Measurements from ENCODE around the gene ARL2BP.

Gene ARL2BP

DNA sequence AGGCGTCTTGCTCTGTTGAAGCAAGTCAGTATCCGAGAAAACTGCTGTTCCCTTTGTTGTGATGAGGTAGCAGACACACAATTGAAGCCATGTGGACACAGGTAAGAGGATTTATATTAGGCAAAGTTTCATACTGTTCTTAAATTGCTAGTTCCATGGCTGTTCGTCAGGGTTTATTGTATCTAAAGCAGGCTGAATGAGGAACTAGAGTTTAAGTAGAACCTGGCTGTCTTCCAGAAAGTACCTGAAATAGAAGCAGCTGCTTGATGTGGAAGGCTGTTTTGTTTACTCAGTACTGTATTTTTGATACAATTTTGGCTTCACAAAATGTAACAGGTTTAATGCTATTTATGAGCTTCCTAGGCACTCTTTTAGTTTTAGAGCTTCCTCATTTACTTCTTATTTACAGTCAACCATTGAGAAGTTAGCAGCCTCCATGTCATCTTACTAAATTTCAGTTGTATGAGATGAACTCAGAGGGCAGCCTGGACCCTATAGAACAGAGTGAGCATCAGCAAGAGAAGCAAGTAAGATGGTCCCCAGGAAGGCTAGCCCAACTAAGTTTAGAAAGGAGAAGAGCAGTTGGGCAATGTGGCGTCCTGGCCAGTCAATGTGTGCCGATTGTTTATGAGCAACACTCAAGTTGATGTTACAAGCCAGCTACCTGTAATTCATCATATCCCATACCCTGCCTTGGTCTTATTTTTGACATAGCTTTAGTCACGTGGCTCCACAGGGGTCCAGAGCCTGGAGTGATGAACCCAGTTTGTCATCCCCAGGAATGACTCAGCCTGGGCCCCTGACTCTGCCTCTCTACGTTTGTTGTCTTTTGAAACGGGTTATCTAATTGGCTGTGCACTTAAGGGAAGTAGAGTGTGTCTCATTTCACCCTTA lies 9.7 kb upstream of the ARL2BP start:
- DNase-seq = peak; percentile 47

DNA sequence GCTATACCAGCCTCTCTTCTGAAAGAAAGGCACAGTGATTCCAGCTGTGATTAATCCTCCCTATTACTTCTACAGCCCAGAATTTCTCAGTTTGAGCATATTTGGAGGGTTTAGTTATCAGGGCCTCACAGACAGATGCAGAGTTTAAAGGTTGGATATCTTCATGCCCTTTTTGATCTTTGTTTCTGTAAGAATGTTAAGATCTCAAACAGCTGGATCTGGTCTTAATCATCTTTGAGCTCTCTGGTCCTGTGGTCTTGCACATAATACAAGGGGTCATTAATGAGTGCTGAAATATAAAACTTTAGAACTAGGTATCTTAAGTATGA lies 9.1 kb upstream of the ARL2BP start:
- no peak for DNase-seq

DNA sequence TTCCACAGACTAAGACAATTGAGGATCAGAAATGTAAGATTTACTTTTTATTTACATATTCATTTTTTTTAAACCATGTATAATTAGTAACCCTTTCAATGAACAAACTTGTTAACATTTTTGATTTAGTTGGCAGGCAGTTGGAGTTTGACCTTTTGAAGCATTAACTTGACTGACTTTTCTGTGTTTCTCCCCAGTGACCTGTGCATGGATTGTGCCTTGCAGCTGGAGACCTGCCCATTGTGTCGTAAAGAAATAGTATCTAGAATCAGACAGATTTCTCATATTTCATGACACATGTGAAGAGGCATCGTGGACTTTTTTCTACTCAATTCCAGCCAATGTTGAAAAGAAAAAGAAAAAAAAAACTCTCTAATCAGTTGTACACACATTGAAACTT lies 6.4 kb upstream of the ARL2BP start:
- no peak for DNase-seq

DNA sequence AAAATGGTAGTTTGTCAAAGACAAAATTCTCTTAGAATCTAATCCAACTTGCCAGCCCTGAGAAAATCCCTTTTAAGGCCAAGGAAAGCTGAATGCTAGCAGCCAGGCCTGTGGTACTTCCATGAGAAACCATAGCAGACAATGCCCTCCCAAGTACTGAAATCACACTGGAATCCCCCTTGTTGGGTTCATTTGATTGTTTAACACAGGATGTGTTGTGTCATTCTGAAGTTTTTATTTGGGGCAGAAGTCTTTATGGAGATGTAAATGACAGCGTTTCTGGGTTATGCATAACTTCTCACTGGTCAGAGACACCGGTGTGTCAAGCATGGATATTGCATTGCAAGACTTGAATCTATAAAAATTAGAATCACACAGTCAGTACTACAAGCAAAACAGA lies 6.0 kb upstream of the ARL2BP start:
- DNase-seq = no peak

DNA sequence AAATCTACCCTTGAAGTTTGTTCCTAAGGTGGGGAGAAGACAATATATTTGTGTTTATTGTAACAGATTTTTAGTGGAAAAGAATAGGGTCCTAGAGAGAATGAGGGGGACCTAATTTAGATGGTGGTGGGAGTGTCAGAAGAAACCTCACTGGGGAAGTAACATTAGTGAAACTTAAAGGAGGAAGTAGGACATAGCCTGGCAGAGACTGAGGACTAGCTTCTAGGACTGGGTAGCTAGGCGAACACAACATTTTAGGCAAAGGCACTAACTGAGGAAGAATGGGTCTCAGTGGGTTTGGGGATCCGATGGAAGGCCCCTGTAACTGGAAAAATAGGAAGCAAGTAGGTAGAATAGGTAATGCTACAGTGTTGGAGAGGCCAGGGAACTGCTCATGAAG lies 4.2 kb upstream of the ARL2BP start:
- DNase-seq = peak; percentile 34

DNA sequence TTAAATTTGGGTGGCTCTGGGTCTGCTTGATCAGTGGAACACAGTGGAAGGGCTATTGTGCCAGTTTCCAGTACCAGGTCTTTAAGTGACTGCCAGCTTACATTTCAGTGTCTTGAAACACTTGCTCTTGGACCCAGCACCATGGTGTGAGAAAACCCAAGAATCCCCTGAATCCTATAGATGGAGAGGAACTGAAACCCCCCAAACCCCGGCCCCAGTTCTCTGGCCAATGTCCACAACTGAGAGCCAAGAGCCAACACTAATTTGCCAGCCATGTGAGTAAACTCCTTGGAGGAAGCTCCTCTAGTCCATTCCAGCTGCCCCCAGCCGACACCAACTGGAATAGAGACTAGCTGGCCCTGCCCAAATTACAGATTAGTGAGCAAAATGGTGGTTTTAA lies 2.4 kb upstream of the ARL2BP start:
- no peak for DNase-seq

DNA sequence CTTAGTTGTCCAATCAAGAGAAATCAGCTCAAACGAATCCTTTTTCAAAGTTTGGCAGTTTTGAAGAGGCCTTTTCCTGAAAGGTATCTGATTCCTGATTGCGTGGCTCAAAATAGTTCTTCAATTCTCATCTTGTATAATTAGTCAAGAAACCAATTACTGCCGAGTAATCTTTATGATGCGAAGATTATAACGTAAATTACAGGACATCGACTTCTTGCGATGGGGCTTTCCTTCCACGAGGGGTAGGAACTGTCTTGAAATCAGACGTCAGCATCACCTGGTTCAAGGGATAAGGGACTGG lies 644 bp upstream of the ARL2BP start:
- no peak for DNase-seq

DNA sequence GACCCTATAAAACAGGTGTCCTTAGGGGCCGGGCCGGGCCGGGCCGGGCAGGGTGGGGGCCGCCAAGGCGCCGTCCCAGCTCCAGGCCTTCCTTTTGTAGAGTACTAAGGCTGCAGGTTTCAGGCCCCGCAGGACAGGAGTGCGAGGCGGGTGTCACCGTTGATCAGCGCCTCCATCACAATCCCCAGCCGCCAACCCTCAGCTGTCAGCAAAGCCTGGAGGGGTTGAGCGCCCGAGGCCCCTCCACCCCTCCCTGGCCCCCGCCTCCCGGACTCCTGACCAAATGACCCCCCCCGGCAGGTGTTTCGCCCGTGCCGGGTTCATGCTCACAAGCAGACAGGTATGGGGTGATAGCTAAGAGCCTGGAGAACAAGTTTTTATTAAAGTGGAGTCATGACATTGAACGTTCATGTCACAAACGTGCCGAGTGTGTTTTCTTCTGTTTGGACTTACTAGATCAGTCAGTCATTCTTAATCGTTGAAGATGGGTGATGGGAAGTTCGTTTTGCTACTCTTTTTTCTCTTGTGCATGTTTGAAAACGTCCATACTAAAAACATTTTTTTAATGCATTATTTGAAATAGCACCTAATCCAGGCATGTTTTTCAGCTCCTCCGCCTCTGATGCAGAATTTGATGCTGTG lies 534 bp downstream of the ARL2BP start:
- peak; percentile 35 for DNase-seq

DNA sequence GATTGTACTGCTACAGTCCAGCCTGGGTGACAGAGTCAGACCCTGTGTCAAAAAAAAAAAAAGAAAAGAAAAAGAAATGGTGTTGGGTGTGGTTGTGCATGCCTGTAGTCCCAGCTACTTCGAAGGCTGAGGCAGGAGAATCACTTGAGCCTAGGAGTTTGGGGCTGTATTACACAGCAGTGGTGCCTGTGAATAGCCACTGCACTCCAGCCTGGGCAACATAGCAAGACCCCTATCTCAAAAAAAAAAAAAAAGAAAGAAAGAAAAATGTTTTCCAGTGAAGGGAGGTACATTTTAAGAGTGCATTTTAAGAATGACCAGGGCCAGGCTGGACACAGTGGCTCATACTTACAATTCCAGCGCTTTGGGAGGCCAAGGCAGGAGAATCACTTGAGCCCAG lies 6.3 kb downstream of the ARL2BP start:
- no peak for DNase-seq

DNA sequence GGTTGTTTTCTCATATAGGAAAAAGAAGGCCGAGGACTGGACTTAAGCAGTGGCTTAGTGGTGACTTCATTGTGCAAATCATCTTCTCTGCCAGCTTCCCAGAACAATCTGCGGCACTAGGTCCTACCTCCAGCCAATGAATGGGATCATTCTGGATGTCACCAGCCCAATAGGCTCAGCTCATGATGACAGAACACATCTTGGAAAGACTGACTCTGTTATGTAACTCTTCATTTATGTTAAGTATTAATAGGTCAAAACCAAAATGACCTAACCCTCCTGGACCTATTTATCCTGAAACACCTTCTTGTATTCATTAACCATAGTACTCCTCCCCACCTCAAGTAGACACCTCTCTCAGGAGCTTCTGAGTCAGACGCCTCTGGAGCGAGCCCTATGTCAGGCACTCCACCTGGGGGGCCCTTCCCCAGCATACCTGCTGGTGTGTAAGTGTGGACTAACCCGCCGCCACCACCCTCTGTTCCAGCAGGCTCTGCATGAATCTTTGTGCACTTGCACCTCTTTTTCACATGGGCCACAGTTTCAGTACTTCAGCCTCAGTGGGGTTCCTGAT lies 7.2 kb downstream of the ARL2BP start:
- no peak for DNase-seq

DNA sequence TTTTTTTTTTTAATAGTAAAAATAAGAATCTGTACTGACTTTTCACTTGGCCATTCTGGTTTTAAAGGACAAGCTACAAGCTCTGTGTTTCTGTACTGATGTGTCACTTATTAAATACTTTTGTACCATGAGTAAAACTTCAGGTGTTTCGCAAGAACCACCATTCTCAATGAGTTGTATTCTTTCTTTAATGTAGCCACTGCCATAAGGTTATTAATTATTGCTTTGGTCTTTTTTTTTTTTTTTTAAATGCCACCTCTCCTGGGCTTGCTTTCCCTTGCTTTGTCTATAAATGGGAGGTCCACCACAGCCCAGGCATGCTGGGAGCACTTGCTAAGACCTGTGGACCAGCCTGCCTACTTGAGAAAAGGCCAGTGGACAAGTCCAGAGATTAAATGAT lies 8.4 kb downstream of the ARL2BP start:
- no peak for DNase-seq

DNA sequence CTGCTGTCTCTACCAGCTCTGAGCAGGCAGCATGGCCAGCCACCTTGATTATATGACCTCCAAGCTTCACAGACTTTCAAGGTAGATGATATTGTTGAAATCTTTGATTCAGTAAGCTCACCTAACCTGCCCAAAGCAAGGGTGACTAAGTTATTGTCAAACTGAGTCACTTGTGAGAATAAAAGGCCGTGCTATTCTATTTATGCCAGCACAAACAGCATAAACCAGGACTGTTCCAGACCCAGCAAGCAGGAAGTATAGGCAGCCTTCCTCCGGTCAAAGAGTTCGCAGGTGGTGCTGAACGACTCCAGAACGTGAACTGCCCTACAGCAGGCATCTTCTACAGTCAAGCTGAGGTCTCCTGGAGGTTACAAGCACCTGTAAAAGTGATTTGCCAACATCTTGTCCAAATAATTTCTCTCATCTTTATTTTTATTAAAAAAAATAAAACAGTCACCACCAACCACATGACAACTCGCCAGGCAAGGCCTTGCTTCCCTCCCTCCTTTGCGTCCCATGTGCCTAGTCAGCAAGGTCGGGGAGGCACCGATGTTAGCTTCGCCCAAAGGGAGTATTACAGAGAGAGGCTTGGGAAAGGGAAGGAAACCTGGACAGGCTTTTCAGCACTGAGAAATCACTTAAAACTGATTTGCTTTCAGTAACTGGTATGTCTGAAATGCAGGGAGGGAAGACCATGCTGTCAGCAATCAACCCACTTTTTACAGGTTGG lies 10.8 kb downstream of the ARL2BP start:
- DNase-seq = no peak

DNA sequence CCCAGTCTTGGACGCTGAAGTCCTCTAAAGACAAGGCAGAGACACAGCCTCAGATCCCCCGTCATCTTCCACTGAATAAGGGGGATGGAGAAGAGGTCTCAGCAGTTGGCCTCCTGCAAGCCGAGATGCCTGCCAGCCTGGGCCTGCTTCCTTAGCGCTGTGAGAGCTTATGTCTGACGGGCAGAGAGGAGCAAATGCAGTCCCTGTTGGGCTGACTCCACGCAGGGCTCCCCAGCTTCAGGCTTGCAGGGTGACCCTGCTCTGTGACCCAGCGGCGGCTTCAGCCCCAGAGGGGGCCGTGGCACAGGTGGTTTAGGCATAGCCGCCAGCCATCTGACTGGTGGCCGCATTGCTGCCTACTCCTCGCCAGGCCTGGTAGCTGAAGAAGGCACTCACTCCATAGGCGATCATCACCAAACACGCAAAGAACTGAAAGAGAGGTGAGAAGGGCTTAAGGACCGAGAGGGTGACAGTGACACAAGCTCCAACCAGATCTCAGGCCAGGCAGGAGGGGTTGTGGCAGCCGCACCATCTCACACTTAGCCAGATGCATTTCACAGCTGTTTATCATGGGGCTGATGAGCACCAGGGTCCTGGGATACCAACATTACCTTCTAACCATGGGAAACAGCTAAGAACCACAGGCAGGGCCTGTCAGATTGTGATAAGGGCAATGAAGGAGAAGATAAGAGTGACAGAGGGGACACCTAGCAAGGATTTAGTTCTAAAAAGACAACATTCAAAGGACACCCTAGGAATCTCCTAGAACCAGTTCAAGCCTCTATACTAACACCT lies 11.7 kb downstream of the ARL2BP start:
- peak; percentile 55 for DNase-seq

DNA sequence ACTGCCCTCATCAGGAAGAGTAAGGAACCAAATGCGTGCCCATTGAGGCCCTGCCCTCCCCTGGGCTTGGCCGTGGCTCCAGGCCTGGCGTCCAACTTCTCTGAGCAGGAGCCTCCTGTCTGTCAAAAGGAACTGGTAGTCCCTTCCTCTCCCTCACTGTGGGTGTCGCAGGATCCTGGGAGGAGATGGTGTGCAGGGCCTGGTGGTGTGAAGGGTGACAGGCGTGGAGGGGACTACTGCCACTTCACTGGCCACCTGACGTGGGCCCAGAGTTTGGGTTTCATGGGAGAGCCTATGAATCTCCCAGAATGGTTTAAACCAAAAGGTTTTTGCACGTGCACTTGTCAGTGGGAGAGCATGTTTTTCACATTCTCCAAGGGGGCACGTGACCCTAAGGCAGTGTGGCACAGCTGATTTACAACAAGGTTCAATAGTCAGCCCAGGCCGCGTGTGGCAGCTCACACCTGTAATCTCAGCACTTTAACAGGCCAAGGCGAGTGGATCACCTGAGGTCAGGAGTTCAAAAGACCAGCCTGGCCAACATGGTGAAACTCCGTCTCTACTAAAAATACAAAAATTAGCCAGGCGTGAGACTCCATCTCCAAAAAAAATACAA lies 12.5 kb downstream of the ARL2BP start:
- no peak for DNase-seq

DNA sequence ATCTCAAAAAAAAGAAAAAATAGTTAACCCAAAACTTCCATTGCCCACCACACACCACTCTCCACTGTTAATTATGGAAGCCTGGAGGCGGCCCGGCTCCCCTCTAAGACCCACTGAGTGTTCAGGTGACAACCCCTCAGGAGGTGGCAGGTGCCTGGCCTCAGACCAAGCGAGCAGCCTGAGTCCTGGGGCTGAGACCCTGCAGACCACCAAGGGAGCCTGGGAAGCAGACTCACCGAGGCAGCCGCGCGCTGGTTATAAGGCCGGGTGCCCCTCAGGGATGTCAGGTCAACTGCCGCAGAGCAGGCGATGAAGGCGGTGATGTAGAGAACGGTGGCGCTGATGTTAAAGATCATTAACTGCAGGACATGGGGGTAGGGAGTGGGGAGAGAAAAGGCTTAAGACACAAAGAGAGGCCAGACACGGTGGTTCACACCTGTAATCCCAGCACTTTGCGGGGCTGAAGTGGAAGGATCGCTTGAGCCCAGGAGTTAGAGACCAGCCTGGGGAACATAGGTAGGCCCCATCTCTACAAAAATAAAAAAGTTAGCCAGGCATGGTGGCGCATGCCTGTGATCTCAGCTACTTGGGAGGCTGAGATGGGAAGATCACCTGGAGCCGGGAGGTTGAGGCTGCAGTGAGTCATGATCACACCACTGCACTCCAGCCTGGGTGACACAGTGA lies 13.3 kb downstream of the ARL2BP start:
- DNase-seq = no peak

DNA sequence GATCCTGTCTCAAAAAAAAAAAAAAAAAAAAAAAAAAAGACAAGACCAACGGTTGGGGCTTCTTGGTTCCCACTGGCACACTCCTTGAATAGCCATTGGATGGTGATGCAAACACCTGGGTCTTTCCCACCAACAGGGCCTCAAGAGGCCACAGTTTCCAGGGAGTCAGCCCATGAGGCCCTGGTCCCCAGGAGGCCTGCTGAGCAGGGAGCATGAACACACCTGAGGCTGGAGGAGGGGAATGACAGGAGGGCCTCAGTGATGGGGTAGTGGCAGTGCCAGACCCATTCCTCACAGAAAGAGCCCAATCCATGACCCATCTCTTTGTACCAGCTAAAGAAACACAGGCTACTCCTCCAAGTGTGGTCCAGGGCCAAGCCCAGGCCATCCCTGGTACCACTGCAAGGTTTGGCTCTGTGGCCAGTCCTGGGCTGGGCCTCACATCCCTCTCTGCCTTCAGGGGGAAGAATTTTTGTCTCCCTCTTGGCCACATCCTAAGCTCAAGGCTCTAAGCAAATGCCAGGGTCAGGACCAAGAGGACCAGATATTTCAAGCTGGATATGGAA lies 13.9 kb downstream of the ARL2BP start:
- no peak for DNase-seq

DNA sequence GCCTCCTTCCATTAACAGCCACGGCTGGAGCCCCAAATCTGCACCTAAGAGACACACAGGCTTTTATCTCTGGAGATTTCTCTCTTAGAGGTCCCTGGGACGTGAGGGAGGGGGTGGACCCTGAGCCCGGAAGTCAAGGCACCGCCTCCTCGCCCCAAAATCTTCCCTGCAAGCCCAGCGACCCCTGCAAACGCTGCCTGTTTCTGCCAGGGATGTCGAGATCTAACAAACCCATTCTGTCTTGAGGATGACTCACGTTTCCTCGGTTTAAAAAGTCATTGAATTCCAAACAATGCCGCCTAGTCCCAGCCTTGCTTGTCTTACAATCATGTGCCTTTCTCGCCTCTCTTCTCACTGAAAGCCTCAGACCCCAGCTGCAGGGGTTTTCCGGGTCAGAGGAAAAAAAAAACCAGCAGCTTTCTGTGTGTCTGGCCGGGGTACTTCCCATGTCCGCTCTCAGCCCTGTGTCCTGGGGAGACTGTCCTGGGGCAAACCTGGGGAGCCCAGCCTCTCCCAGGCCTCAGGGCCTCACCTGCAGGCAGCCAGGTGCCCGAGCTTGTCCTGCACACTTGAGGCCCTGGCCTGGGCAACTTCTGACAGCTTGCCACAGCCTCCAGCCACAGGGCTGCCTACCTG lies 15.4 kb downstream of the ARL2BP start:
- DNase-seq = peak; percentile 31

DNA sequence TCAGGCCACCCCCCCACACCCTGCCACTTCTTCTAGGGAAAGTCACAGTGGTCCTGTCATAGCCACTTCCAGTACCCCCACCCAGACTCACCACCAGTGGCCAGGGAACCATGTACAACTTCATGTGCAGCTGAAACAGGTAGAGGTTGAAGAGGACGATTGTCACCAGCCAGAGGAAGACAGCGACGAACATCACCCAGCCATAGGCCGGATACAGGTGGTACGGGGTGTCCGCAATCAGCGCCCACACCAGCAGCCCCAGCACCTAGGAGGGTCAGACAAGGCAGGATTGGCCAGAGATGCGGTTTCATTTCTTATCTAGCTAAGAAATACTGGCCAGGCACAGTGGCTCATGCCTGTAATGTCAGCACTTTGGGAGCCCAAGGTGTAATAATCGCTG lies 16.7 kb downstream of the ARL2BP start:
- no peak for DNase-seq

DNA sequence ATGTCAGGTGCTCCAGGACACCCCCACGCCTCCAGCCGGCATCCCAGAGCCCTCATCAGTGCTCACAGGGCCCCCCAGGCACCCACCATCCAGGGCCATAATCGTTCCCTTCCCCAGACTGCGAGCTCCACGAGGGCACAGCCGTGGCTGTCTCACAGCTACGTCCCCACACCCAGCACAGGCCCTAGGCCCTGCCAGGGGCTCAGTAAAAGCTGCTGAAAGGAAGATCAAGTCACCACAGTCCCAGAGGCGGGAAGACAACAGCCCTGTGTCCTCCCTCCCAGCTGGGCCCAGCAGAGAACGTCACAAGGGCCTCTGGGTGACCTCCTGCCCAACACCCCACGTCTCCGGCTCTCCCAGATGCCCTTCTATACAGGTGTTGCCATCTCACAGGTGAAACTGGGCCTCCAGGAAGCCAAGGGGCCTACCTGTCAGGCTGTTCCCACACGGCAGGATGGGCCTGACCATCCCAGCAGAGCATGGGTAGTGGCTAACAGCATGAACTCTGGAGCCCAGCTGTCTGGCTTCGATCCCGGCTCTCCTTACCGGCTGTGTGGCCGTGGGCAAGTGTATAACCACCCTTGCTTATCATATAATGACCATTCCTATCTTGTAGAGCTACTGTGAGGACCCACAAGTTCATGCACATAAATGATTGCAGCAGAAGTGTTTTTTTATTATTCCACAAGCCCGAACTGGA lies 17.9 kb downstream of the ARL2BP start:
- DNase-seq = peak; percentile 67

Data from hematopoietic multipotent progenitor cell treated with erythropoietin and hydrocortisone succinate and interleukin-3 and kit ligand, for 4 days (in vitro differentiated cells).